HG02885 (cell line): ENCODE results near the gene ARHGAP42.
"Not testable (repeated sequence)": the region's sequence is repeated elsewhere in the genome, so short reads cannot be mapped to it uniquely, and the experiment has no call there.

Experiments
- ATAC-seq: cut with Tn5 transposase; IDR thresholded peaks from one replicate; pipeline ENCODE4 v1.9.1; 2021; ENCODE audit warnings: mild to moderate bottlenecking; ENCODE audit not compliant: unreplicated experiment, poor library complexity

ARHGAP42 gene

DNA sequence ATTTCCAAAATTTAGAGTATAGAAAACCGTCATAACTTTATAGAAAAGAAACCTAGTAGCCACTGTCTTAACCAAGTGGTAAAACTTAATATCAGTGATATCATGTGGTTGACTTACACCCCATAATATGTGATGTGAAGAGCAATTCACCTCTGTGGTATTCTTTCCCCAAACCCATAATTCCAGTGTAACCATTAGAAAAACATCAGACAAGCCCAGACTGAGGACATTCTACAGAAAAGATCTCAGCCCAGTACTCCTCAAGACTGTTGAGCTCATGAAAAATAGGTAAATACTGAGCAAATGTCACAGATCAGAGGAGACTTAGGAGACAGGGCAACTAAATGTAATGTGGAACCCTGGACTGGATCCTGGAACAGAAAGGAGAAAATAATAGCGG is 307.9 kb downstream of the ARHGAP42 start:
- ATAC-seq, result no peak

DNA sequence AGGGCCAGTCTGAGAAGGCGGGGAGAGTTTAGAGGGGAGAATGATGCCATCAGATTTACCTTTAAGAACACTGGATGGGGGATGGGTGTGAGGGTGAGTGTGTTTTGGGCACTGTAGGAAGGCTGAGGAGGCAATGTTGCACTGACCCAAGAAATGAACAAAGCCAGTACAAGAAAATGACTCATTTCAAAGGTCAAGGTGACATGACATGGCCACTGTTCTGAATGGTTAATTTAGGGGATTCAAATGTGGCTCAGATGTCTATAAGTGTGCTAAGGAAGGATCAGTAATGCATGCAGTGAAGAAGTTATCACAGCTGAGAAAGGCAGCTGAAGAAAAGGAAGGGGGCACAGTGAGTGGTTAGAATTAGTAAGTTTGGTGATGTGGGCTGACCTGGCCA is 312.7 kb downstream of the ARHGAP42 start:
- no peak for ATAC-seq

DNA sequence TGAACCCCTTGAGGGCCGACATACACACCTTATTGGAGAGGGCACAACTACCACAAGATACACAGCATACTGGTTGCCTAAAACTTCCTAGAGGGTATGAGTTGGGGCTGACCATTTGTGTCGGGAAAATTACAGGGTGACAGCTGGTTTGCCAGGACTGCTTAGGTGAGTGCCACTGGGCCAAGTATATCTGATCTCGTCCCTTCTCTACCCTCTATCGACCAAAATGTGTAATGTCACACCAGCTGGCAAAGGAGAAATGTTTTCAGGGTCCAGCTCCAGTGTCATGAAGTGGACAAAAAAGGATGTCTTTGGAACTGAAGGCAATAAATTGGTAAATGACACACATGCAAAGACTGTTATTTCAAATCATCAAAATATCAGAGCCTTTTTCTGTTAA is 316.4 kb downstream of the ARHGAP42 start:
- ATAC-seq, result peak; percentile 72

DNA sequence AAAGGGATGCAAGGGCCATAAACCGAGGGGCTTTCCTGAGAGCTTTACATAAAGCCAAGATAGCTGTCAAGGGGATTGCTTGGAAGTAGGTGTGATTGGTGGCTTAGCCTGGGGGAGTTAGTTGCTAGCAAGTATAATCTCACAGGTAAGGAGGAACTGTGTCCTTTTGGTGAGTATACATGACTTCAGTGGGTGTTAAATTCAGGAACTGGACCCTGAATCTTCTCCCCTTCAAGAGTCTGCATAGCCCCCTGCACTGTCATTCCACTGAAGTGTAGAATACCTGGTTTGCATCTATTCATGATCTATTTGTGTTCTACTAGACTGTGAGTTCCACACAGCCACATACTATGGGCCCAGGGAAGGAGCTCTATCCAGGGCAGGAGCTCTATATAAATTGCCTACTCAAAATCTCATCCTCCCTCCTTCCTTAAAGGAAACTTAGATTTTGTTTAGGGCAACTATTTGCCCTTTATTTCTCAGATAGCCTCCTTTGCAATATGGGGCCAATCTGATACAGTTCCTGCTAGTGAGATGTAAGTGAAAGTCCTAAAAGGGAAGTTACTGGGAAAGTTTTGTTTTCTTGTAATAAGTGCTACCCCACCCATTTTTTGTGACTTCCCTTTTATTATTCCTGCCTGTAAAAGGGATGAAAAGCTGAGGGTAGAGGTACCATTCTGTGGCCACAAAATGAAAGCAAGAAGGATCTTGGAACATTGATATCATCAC is 322.0 kb downstream of the ARHGAP42 start:
- ATAC-seq, result no peak

DNA sequence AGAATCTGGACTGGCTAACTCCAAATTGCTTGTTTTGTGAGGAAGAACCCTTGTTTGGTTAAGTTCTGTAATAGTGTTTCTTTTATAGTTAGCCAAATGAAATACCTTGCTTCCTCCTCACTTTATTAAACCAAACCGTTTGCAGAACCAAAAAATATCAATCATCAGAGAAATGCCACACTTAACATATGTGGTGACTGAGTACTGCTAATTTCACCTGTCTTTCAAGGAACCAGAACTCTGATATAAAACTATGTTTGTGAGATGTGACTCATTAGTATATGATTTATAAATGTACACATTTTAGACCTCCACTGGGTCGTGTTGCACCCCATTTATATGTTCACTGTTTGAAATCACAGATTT is 322.6 kb downstream of the ARHGAP42 start:
- ATAC-seq, result no peak

DNA sequence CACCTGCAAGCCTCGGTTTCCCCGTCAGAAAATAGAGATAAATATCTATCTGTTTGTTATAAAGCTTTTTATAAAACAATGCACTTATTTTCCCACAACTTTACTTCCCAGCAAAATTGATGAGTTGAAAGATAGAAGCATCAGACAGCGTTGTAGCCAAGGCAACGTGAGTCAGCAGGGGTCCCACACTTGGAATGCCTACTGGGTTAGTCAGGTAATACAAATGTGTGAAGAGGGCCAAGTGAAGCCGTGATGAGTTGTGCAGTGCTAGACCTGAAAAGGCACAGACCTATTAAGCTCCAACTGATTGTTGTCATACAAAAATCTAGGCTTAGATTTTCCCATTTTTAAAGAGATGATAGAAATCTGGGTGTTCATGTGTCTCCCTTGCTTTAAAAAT is 323.8 kb downstream of the ARHGAP42 start:
- no peak for ATAC-seq

DNA sequence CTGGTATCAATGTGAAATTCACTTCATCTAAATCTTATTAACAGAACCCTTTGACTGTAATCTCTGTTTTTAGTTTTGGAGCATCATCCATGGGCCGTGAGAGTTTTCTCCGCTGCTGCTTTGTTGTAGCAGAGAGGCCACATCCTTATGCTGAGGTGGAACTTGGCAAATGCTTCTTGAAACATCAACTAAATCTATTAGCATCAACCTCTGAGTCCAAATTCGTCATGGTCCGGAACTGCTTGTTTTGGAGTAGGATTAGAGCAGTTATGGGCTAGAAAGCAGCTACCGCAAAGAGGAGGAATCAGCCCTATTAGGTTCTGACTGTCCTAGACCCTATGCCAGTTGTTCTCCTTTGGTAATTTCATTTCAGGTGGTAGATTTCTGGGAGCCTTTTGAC is 324.8 kb downstream of the ARHGAP42 start:
- no peak for ATAC-seq

DNA sequence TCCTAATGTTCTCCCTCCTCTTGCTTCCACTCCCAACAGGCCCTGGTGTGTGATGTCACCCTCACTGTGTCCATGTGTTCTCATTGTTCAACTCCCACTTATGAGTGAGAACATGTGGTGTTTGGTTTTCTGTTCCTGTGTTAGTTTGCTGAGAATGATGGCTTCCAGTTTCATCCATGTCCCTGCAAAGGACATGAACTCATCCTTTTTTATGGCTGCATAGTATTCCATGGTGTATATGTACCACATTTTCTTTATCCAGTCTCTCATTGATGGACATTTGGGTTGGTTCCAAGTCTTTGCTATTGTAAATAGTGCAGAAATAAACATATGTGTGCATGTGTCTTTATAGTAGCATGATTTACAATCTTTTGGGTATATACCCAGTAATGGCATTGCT is 326.6 kb downstream of the ARHGAP42 start:
- ATAC-seq, result not testable (repeated sequence)

DNA sequence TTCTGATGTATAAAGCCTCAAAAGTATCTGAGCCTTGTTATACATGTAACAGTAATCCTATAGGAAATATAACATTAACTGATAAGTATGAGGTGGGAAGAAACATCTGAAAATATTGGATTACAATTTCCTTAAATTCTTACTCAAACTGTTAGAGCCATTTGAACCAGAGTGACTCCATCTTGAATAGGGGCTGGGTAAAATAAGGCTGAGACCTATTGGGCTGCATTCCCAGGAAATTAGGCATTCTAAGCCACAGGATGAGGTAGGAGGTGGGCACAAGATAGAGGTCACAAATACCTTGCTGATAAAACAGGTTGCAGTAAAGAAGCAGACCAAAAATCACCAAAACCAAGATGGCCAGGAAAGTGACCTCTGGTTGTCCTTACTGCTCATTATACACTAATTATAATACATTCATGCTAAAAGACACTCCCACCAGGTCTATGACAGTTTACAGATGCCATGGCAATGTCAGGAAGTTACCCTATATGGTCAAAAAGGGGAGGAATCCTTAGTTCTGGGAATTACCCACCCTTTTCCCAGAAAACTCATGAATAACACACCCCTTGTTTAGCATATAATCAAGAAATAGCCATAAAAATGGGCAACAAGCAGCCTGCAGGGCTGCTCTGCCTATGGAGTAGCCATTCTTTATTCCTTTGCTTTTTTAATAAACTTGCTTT is 327.7 kb downstream of the ARHGAP42 start:
- ATAC-seq, result no peak

DNA sequence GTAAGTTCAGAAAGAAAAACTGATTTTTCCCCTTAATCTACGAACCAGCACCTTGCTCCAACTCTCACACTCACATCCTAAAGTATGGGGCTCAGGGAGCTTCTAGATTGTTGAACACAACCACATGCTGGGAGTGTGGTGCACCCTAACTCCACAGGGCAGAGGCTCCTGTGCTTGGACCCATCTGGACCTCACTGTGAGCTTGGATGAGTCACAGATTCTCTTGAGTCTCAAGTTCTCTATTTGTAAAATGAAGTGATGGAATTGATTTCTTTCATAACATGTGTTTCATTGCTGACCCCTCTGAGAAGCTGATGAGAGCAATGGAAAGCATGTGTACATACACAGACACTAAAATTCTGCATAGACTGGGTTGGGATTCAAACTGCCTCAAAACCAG is 332.8 kb downstream of the ARHGAP42 start:
- no peak for ATAC-seq

DNA sequence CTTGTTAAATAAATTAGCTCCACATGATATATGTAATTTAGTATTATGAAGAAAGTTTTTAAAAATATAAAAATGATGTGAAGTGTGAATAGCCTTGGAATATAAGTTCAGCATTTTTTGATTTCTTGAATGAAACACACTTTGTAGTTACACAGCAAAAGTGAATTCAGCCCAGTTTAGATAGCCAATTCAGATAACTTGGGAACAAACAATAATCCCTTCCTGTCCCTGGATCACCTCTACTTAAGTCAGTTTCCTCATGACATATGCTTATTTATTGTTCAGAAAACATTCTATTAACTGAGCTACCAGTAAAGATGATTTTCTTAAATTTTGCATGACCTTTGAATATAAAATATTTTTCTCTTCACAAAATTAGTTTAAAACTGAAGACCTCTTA is 335.2 kb downstream of the ARHGAP42 start:
- ATAC-seq, result no peak

DNA sequence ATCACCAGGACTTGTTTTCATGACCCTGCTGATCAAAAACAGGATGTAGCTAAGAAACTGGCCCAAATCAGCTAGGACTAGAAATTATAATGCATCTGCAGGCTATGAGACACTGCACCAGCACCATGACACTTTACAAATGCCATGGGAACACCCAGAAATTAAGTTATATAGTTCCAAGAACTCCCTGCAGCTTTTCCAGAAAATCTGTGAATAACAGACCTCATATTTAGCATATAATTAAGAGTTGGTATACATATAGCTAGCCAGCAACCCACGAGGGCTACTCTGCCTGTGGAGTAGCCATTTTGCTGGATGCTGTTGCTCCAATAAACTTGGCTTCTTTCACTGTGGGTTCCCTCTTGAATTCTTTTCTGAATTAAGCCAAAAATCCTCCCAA is 341.6 kb downstream of the ARHGAP42 start:
- no peak for ATAC-seq

DNA sequence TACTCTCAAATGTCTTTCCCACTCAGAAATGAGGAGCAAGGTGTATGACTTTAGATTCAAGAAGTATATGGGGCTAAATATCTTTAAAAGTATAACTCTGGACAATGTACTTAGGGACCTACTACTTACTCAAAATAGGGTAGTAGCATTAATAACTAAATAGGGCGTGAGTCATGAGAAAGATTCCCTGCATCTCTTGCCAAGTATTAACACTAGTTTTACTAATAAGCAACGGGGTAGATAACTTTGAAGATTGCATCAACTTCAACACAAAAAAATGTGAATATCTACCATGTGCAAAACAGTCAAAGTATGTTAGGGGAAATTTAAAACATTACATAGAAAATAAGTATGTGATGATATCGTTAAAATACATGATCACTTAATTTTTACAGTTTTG is 342.9 kb downstream of the ARHGAP42 start:
- ATAC-seq, result no peak

DNA sequence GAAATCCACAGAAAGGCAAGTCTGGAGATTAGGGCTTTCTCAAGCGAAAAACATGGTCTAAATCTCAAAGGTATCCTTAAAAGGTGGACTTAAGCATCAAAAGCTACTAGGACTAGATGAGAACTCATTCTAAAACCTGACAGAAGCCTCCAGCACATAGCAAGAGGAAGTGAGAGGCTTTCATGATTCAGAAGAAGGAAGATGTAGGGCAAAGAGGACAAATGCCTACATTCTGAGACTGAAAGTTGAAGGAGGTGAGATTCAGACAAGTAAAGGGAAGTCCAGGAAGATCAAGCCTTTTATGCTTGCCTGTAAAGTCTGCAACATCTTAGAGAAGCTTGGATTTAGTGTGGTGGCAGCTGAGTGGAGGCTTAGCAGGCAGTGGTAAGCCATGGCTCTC is 343.6 kb downstream of the ARHGAP42 start:
- ATAC-seq, result peak; percentile 63

DNA sequence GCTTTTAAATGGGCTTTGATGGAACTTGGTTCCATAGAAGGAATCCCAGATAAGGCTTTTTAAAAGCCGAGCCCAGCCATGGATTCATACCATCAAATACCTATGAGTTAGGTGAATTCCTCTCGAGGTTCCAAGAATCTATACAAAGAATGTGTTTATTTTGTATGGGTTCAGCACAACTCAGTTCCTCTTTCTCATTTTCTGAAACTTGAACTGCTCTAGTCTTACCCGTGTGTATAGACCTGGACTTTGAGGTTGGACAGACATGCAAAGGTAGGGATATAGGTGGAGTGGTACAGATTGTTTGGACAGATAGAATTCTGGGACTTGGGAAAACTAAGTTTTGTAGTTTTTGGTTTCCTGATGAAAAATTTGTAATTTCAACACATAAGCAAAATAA is 344.6 kb downstream of the ARHGAP42 start:
- no peak for ATAC-seq

DNA sequence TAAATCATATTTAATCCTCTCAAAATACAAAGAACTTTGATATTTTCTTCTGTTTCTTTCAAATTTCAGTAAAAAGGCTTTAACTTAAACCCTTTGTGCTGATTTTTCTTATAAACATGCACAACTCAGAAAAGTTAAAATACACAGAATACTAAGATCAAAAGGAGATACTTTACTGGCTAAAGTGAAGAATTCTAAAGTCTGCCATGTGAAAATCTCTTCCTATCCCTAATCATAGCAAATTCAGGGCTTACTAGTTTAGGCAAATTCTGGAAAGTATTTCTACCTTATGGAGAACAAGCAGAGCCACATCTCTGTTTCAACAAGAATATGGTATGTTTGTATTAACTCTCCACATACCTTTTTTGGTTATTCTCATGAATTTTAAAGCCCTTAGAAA is 345.9 kb downstream of the ARHGAP42 start:
- ATAC-seq, result no peak

DNA sequence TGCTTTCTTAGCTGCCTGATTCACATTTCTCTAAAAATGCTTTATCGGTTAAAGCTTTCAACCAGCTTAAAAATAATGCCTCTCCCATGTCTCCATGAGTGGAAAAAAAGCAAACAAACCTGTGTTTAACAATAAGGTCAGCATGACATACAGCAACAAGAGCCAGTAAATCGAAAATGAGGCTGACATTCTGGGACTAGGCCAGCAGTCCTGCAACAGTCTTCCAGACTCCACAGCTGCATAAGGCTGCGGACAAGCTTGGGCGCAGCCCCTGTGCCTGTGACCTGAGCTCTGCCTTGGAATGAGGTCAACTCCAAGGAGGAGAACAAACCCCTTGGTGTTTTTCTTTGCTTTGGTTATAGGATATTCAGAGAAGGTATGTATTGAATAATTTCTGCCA is 347.0 kb downstream of the ARHGAP42 start:
- no peak for ATAC-seq

DNA sequence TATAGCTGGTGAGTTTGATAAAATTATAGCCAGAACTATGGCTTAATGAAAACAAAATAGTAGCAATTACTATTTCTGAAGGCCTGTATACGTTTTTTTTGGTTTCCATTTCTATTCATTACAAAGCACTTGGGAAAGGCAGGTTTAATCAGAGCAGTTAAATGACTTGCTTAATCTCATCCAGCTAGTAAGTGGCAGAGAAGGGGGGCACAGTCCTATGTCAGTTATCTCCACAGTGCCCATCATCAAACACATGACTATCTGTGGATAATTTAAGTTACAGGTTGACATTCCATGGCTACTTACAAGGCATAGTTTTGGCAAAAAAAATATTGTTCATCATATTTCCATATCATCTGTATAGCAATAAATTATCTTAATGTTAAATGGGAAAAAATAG is 348.8 kb downstream of the ARHGAP42 start:
- no peak for ATAC-seq
